Tibial artery (tissue), 4 donors: ENCODE measurements around the gene SLC24A3.

Experiments
- DNase-seq, 2 donors: peaks; one replicate each; pipeline ENCODE4 v3.0.0-alpha.2; 2019
- H3K27ac ChIP-seq, 2 donors: fragments of 200-600 bp; sonication (generic) in 1 of 2; 1 replicate in 1 of 2; 2 replicates in 1 of 2; pipeline ENCODE4 v1.5.1; 2018 to 2019; ENCODE audit warnings: mild to moderate bottlenecking in 1 of 2
- H3K27me3 ChIP-seq, 2 donors: fragments of 200-600 bp; sonication (generic) in 1 of 2; one replicate each; pipeline versions ENCODE4 v1.5.1 to v1.6.0; 2016 to 2019
- H3K36me3 ChIP-seq, 3 donors: fragments of 200-600 bp; sonication (generic) in 2 of 3; one replicate each; pipeline ENCODE4 v1.5.1; 2016 to 2019; ENCODE audit warnings: mild to moderate bottlenecking in 2 of 3
- H3K4me1 ChIP-seq, 4 donors: fragments of 200-600 bp; sonication (generic) in 2 of 4; 1 replicate in 3 of 4; 2 replicates in 1 of 4; pipeline ENCODE4 v1.5.1; 2016 to 2019
- H3K4me3 ChIP-seq, 2 donors: fragments of 200-600 bp; sonication (generic) in 1 of 2; 1 replicate in 1 of 2; 2 replicates in 1 of 2; pipeline ENCODE4 v1.5.1; 2018 to 2019; ENCODE audit warnings: mild to moderate bottlenecking in 2 of 2
- H3K9me3 ChIP-seq, 3 donors: fragments of 200-600 bp; sonication (generic) in 1 of 3; one replicate each; pipeline ENCODE4 v1.5.1; 2016 to 2019
- intact Hi-C: fragments of 100-400 bp; cut with DNase I; formaldehyde crosslinking; loops from one replicate; pipeline ENCODE4 v1.15.0; 2023; ENCODE audit warnings: low total_unique reads
- TF ChIP-seq, protein P1 (sequence below), 2 experiments: fragments of 200-600 bp in 1 of 2; fragments of 450-650 bp in 1 of 2; IDR thresholded peaks; one replicate each; pipeline ENCODE4 v1.5.1; 2017 to 2019; ENCODE audit warnings: antibody characterized with exemption in 2 of 2, mild to moderate bottlenecking in 1 of 2, moderate library complexity in 1 of 2

Gene SLC24A3

GRCh38 chr20:19349879-19350278 lies 137.4 kb downstream of the SLC24A3 start:
- intact Hi-C loops: no loop called here
- no peak for DNase-seq
- no peaks in the 10 kb centered on the region for H3K27me3 ChIP-seq
- no peak overlapping the region for H3K27ac ChIP-seq
- no peak overlapping the region for H3K4me3 ChIP-seq
- TF ChIP-seq, protein P1, sequence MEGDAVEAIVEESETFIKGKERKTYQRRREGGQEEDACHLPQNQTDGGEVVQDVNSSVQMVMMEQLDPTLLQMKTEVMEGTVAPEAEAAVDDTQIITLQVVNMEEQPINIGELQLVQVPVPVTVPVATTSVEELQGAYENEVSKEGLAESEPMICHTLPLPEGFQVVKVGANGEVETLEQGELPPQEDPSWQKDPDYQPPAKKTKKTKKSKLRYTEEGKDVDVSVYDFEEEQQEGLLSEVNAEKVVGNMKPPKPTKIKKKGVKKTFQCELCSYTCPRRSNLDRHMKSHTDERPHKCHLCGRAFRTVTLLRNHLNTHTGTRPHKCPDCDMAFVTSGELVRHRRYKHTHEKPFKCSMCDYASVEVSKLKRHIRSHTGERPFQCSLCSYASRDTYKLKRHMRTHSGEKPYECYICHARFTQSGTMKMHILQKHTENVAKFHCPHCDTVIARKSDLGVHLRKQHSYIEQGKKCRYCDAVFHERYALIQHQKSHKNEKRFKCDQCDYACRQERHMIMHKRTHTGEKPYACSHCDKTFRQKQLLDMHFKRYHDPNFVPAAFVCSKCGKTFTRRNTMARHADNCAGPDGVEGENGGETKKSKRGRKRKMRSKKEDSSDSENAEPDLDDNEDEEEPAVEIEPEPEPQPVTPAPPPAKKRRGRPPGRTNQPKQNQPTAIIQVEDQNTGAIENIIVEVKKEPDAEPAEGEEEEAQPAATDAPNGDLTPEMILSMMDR (IDR thresholded peaks at IDR 0.05): no peak
- no peaks in the 10 kb centered on the region for H3K4me1 ChIP-seq
- no peaks in the 10 kb centered on the region for H3K36me3 ChIP-seq
- no peaks in the 10 kb centered on the region for H3K9me3 ChIP-seq

DNA sequence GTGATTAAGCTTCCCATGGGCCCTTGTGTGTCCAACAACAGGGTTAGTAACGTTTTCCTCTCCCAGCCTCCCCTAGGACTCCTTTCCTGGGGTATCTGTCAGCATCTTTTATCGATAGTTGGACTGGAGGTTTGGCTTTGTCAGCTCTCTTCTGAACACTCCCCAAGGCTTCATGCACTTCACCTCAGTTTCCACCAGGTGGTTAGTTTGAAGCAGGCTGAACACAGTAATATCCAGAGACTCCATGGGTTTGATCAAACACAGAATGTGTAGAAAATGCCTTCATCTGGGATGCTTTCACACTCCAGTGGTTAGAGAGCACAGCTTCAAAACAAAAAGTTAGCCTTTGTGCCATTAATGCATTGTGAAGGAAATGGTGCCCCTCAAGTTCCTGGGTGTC lies 139.1 kb downstream of the SLC24A3 start:
- TF ChIP-seq, protein P1 (IDR thresholded peaks at IDR 0.05): no peak
- intact Hi-C loops: no loop called here
- Histone ChIP-seq H3K9me3 (no peaks in the 10 kb centered on the region), H3K4me1 (no peaks in the 10 kb centered on the region), H3K27me3 (no peaks in the 10 kb centered on the region), H3K36me3 (no peaks in the 10 kb centered on the region), H3K27ac (no peak overlapping the region), H3K4me3 (no peak overlapping the region)
- no peak for DNase-seq

DNA sequence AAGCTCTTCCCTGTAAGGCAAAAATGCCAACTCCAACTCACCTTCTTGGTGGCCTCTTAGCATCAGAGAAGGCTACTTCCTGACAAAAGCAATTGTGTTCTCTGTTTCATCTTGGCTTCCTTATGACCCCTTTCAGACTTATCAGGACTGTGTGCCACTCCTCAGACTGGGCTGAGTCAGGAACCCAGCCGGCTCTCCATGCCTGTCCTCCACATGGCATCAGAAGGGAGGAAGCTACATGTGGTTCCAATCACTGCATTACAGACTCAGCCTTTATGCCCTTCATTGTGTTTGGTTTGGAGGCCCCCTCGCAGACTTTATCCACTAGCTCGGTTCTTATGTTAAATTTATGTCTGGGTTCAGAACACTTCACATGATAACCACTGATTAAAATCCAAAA lies 142.5 kb downstream of the SLC24A3 start:
- Histone ChIP-seq H3K9me3 (no peaks in the 10 kb centered on the region), H3K27ac (no peak overlapping the region), H3K27me3 (no peaks in the 10 kb centered on the region), H3K36me3 (no peaks in the 10 kb centered on the region), H3K4me1 (no peaks in the 10 kb centered on the region), H3K4me3 (no peak overlapping the region)
- TF ChIP-seq, protein P1 (IDR thresholded peaks at IDR 0.05): no peak
- intact Hi-C loops: no loop called here
- DNase-seq: no peak

DNA sequence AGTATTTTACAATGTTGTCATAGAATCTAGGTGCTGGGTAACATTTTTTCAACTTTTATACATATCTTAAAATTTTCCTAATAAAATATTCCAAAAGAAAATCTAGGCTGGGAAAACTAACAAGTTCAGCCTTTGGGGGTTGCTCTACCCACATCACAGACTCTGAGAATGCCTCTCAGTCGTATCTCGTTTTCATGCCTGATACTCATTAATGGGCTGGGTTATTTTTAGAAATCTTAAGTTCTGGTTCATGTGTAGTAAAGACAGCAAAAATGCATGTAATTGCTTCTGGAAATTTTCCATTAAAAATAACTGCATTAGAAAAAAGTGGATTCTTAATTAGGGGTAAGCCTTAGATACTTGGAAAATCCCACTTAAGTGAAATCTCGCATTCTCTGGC lies 149.3 kb downstream of the SLC24A3 start:
- Histone ChIP-seq H3K9me3 (no peaks in the 10 kb centered on the region), H3K4me1 (peaks cover 0 to 43% (median 7%) of the 10 kb centered on the region in 4 donors), H3K27me3 (no peaks in the 10 kb centered on the region), H3K4me3 (no peak overlapping the region), H3K27ac (no peak overlapping the region), H3K36me3 (no peaks in the 10 kb centered on the region)
- TF ChIP-seq, protein P1 (IDR thresholded peaks at IDR 0.05): no peak
- intact Hi-C loops: loop anchor here (10.0 kb wide), 1 partner anchor 223 kb away; no protein-coding TSS in a partner anchor
- no peak for DNase-seq

GRCh38 chr20:19363476-19363875 lies 151.0 kb downstream of the SLC24A3 start:
- DNase-seq: no peak
- no peak overlapping the region for H3K4me3 ChIP-seq
- no peaks in the 10 kb centered on the region for H3K36me3 ChIP-seq
- TF ChIP-seq, protein P1 (IDR thresholded peaks at IDR 0.05): no peak
- peaks cover 0 to 43% (median 7%) of the 10 kb centered on the region in 4 donors for H3K4me1 ChIP-seq
- H3K27me3 ChIP-seq: no peaks in the 10 kb centered on the region
- no peak overlapping the region for H3K27ac ChIP-seq
- intact Hi-C loops: loop anchor here (10.0 kb wide), 1 partner anchor 221 kb away; no protein-coding TSS in a partner anchor
- H3K9me3 ChIP-seq: no peaks in the 10 kb centered on the region

DNA sequence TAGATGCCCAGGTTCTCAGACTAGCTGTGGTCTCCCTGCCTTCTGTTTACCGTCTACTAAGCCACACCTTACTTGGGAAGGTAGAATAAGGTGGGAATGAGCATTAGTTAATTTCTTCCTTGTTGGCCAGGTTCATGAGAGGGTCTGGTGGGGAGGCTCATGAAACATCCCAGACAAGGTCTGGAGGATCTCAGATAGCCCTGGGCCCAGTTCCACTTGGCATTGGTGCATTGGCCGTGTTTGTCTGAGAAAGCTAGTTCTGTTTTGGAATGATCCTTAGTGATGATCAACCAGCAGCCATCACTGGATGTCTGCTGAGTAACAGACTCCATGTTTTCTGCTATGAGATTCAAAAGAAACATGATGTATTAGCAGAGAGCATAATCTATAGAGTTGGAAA lies 155.1 kb downstream of the SLC24A3 start:
- Histone ChIP-seq H3K4me3 (no peak overlapping the region), H3K36me3 (no peaks in the 10 kb centered on the region), H3K27ac (no peak overlapping the region), H3K27me3 (no peaks in the 10 kb centered on the region), H3K9me3 (no peaks in the 10 kb centered on the region), H3K4me1 (peaks cover 0 to 34% (median 7%) of the 10 kb centered on the region in 4 donors)
- TF ChIP-seq, protein P1 (IDR thresholded peaks at IDR 0.05): no peak
- intact Hi-C loops: loop anchor here (10.0 kb wide), 1 partner anchor 217 kb away; no protein-coding TSS in a partner anchor
- no peak for DNase-seq
